Subcutaneous abdominal adipose tissue (tissue), 5 donors: ENCODE measurements around the gene SLC24A1.
A peak's percentile ranks its signal among the peaks of the same experiment; 100 is the strongest.

Experiments
- H3K27ac ChIP-seq: one replicate; pipeline ENCODE4 v1.7.0; 2013; ENCODE audit warnings: low read depth, mild to moderate bottlenecking, inconsistent platforms, low read length, moderate library complexity
- H3K27me3 ChIP-seq, 5 donors: one replicate each; pipeline ENCODE4 v1.7.0; 2013; ENCODE audit warnings: low read length in 5 of 5, inconsistent platforms in 1 of 5; ENCODE audit not compliant: control insufficient read depth in 5 of 5, insufficient read depth in 4 of 5
- H3K36me3 ChIP-seq, 5 donors: one replicate each; pipeline ENCODE4 v1.7.0; 2013; ENCODE audit warnings: low read length in 5 of 5; ENCODE audit not compliant: control insufficient read depth in 5 of 5, insufficient read depth in 5 of 5
- H3K4me1 ChIP-seq, 5 donors: one replicate each; pipeline ENCODE4 v1.7.0; 2013; ENCODE audit warnings: low read length in 5 of 5, mild to moderate bottlenecking in 3 of 5, moderate library complexity in 1 of 5; ENCODE audit not compliant: control insufficient read depth in 5 of 5, insufficient read depth in 5 of 5
- H3K4me3 ChIP-seq, 5 donors: one replicate each; pipeline ENCODE4 v1.7.0; 2013; ENCODE audit warnings: low read length in 5 of 5, low read depth in 1 of 5
- H3K9ac ChIP-seq, 5 donors: one replicate each; pipeline ENCODE4 v1.7.0; 2013; ENCODE audit warnings: low read length in 5 of 5, mild to moderate bottlenecking in 4 of 5, moderate library complexity in 3 of 5
- H3K9me3 ChIP-seq, 5 donors: one replicate each; pipeline ENCODE4 v1.7.0; 2013; ENCODE audit warnings: low read length in 5 of 5; ENCODE audit not compliant: control insufficient read depth in 5 of 5
- donor health status: healthy.
- donor health status: healthy.
- donor health status: healthy.
- donor health status: healthy.
- donor health status: healthy.

Gene SLC24A1

DNA sequence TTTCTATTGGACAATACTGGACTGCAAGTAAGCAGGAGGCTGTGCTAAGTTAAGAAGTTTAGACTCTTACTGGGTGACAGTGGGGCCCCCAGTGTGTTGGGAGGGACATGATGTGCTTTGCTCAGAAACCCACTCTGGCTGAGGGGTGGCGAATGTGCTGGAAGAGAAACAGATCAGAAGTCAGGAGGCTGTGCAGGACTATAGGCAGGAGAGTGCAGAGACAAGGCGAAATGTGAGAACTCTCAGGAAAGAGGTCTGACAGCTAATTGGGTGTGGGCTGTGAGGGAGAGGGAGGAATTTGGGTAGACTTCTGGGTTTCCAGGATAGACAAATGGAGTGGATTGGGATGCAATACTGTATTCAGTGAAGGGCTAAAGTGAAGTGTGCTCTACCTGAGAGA is 12.0 kb downstream of the SLC24A1 start:
- no peak overlapping the region for H3K9ac ChIP-seq
- H3K4me3 ChIP-seq, result no peak overlapping the region
- peaks cover 0 to 6% (median 5%) of the 10 kb centered on the region in 5 donors for H3K4me1 ChIP-seq
- peaks cover 0 to 4% (median 0%) of the 10 kb centered on the region in 5 donors for H3K36me3 ChIP-seq
- no peaks in the 10 kb centered on the region for H3K9me3 ChIP-seq
- no peak overlapping the region for H3K27ac ChIP-seq
- H3K27me3 ChIP-seq, result no peaks in the 10 kb centered on the region

DNA sequence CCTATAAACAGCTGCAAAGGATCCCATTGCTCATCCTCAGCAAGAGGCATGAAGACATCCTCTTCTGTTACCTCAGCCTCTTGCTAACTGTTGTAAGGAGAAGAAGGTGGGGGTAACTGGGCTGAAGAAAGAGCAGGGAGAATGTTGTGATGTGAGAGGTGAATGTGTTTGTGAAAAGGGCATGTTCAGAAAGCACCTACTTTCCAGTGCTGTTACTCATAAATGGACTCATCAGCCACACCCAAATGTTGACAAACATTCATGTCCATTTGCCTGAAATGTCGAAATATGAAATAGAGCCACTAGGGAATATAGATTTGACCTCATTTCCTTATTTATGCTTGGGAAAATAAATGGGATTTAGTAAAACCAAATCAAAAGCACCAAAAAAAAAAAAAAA is 12.6 kb downstream of the SLC24A1 start:
- Histone ChIP-seq H3K4me1 (peaks cover 0 to 8% (median 5%) of the 10 kb centered on the region in 5 donors), H3K27me3 (no peaks in the 10 kb centered on the region), H3K27ac (no peak overlapping the region), H3K9me3 (no peaks in the 10 kb centered on the region), H3K9ac (no peak overlapping the region), H3K36me3 (peaks cover 0 to 4% (median 0%) of the 10 kb centered on the region in 5 donors), H3K4me3 (no peak overlapping the region)

DNA sequence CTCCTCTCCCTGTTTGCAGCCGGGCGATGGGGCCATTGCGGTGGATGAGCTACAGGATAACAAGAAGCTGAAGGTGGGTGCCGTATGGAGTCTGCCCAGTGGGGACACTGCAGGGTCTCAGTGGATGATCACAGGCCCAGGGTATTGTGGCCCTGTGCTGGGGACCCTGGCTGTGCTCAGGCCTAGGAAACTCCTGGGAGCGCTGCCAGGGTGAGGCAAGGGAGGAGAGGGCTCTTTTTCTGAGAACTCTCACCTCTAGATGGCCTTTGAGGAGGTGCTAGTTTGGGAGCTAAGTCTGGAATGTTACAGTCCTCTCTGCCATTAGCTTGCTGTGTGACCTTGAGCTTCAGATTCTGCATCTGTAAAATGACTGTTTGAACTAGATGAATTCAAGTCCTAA is 16.4 kb downstream of the SLC24A1 start:
- Histone ChIP-seq H3K27ac (no peak overlapping the region), H3K36me3 (peaks cover 0 to 4% (median 0%) of the 10 kb centered on the region in 5 donors), H3K27me3 (no peaks in the 10 kb centered on the region), H3K4me1 (peaks cover 4 to 20% (median 6%) of the 10 kb centered on the region in 5 donors), H3K9me3 (no peaks in the 10 kb centered on the region), H3K4me3 (no peak overlapping the region), H3K9ac (no peak overlapping the region)

DNA sequence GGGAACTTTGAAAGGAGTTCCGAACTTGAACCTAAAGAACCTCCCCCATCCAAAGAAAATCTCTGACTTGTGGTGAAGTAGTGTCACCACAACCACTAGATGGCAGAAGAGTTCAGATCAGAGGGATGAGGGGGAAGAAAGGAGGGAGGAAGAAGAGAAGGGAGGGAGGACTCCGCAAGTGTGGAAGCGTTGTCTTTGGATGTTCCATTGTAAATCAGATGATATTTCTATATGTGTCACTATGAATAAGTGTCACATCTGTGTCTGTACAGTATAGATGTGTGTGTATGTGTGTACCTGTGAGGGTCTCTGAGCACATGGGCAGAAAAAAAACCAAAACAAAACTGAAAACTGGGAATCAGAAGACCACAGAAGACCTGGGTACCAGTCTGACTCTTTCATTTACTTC is 16.9 kb downstream of the SLC24A1 start:
- H3K9me3 ChIP-seq, result no peaks in the 10 kb centered on the region
- peak overlapping the region in 2 of 5 donors; percentile 32 to 40 for H3K4me3 ChIP-seq
- no peak overlapping the region for H3K27ac ChIP-seq
- no peaks in the 10 kb centered on the region for H3K27me3 ChIP-seq
- no peak overlapping the region for H3K9ac ChIP-seq
- H3K36me3 ChIP-seq, result peaks cover 0 to 4% (median 0%) of the 10 kb centered on the region in 5 donors
- peaks cover 4 to 20% (median 6%) of the 10 kb centered on the region in 5 donors for H3K4me1 ChIP-seq

DNA sequence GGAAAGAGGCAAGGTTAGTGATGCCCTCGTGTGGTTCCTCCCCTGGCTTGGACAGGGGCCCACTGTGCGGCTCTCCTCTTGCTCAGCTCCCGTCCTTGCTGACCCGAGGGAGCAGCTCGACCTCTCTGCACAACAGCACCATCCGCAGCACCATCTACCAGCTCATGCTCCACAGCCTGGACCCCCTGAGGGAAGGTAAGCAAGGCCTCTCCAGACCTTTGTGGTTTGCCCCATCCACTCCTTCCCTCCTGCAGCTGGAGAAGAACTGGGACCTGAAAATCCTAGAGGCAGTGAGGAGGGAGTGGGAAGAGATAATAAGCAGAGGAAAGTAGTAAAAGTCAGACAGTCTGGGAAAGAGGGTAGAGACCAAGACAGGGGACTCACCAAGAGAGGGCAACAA is 17.8 kb downstream of the SLC24A1 start:
- no peaks in the 10 kb centered on the region for H3K9me3 ChIP-seq
- no peak overlapping the region for H3K9ac ChIP-seq
- peaks cover 4 to 20% (median 6%) of the 10 kb centered on the region in 5 donors for H3K4me1 ChIP-seq
- no peak overlapping the region for H3K4me3 ChIP-seq
- H3K27me3 ChIP-seq, result no peaks in the 10 kb centered on the region
- peaks cover 0 to 5% (median 4%) of the 10 kb centered on the region in 5 donors for H3K36me3 ChIP-seq
- H3K27ac ChIP-seq, result no peak overlapping the region

DNA sequence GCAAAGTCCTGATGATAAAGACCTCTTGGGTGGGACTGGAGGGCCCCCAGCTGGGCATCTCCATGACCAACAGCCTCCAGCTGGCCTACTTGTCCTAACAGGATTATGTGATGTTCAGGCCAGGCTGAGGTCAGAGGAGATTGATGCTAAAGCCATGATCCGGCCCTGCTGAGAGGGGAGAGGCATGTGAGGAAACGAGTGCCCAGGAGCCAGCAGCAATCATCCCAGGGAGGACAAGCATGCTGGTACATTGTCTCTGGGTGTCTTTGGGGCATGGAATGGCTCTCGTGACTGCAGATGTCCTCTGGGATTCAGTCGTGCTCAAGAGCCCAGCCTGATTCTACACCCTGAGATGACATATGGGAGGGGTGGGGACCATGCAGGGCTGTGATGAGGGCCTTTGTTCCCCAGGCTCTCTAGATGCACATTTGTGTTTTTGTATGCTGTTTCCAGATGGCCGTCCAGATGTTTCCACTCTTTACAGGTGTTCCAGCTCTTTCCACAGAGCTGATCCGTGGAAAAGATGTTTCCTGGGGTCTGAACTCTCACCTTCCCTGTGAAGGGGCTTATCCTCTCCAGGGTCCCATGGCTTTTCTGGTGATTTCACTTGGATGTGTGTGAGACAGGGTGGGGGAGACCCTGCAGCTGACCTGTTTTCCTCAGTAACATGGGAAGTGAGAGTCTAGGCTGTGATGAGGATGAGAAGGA is 20.2 kb downstream of the SLC24A1 start:
- H3K9ac ChIP-seq, result peak overlapping the region in 1 of 5 donors; percentile 16
- H3K4me3 ChIP-seq, result no peak overlapping the region
- no peaks in the 10 kb centered on the region for H3K9me3 ChIP-seq
- H3K27ac ChIP-seq, result no peak overlapping the region
- peaks cover 0 to 5% (median 3%) of the 10 kb centered on the region in 5 donors for H3K36me3 ChIP-seq
- H3K27me3 ChIP-seq, result no peaks in the 10 kb centered on the region
- H3K4me1 ChIP-seq, result peaks cover 4 to 20% (median 6%) of the 10 kb centered on the region in 5 donors

DNA sequence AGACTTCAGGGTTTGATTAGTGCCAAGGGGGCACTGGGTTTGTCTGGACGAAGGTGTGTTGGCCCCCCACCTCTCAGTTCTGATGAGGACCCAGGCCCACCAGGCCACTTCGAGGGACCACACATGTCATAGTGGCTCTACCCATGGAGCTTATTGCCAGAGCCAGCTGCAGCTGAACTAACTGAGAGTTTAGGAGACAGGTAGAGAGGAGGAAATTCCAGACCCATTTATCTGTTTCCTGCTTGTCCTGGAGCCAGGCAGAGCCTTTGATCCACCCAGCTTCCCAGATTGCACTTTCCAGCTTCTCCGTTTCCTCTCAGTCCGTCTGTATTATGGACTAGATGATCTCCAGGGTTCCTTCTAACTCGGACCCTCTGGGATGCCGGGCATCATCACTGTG is 20.9 kb downstream of the SLC24A1 start:
- peak overlapping the region in 1 of 5 donors; percentile 16 for H3K9ac ChIP-seq
- H3K9me3 ChIP-seq, result no peaks in the 10 kb centered on the region
- H3K27ac ChIP-seq, result no peak overlapping the region
- peaks cover 0 to 5% (median 3%) of the 10 kb centered on the region in 5 donors for H3K36me3 ChIP-seq
- peaks cover 4 to 20% (median 6%) of the 10 kb centered on the region in 5 donors for H3K4me1 ChIP-seq
- H3K4me3 ChIP-seq, result no peak overlapping the region
- H3K27me3 ChIP-seq, result no peaks in the 10 kb centered on the region

DNA sequence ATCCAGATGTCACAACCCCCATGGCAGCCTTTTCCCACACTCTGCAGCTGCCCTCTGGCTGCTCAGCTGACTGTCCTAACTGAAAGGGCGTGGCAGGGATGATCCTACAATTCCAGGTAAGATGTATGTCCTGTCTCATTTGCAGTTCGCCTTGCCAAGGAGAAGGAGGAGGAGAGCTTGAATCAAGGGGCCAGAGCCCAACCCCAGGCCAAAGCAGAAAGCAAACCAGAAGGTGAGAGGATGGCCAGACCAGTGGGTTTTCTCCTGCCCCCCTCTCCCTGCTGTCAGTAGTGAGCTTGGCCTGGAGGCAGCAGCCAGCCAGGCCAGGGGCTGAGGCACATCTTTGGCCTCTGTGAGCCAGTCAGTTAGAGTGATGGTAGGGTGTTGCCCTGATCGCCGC is 22.5 kb downstream of the SLC24A1 start:
- peaks cover 0 to 5% (median 3%) of the 10 kb centered on the region in 5 donors for H3K36me3 ChIP-seq
- no peak overlapping the region for H3K9ac ChIP-seq
- no peaks in the 10 kb centered on the region for H3K9me3 ChIP-seq
- H3K27ac ChIP-seq, result no peak overlapping the region
- H3K4me1 ChIP-seq, result peaks cover 0 to 15% (median 4%) of the 10 kb centered on the region in 5 donors
- no peak overlapping the region for H3K4me3 ChIP-seq
- no peaks in the 10 kb centered on the region for H3K27me3 ChIP-seq

DNA sequence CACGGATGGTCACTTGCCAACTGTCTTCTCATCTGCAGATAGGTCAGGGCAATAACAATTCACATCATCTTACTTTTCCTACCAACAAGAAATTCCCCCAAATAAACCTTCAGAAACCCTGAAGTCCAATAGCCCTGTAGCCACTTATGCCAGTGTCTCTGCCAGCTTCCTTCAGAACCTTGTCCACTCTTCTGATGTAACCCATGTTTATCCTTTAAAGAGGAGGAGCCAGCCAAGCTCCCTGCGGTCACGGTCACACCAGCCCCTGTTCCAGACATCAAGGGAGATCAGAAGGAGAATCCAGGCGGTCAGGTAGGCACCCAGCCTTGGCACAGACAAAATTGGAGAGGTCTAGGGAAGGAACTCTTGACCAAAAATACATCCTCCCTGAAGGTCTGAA is 23.7 kb downstream of the SLC24A1 start:
- Histone ChIP-seq H3K4me1 (peaks cover 0 to 15% (median 4%) of the 10 kb centered on the region in 5 donors), H3K9ac (no peak overlapping the region), H3K27ac (no peak overlapping the region), H3K4me3 (no peak overlapping the region), H3K9me3 (no peaks in the 10 kb centered on the region), H3K27me3 (no peaks in the 10 kb centered on the region), H3K36me3 (peaks cover 0 to 5% (median 4%) of the 10 kb centered on the region in 5 donors)

DNA sequence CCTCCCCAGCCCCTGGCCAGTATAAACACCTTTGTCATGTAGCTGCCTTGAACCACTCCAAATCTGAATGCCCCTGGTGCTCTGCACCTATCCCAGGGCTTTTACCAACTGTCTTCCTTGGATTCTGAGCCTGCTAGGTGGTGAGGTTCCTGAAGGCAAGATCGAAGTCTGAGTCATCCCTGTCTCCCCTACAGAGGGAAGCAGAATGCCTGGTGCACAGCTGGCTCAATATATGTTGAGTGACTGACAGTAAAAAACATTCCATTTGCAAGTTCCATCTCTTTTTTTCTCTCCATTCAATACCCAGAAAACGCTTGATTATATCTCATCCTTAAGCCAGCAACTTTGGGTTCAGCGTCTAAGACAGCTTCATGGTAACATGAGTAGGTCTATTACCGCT is 24.7 kb downstream of the SLC24A1 start:
- Histone ChIP-seq H3K4me3 (no peak overlapping the region), H3K36me3 (peaks cover 0 to 15% (median 8%) of the 10 kb centered on the region in 5 donors), H3K9ac (no peak overlapping the region), H3K4me1 (peaks cover 0 to 15% (median 4%) of the 10 kb centered on the region in 5 donors), H3K27ac (no peak overlapping the region), H3K27me3 (no peaks in the 10 kb centered on the region), H3K9me3 (no peaks in the 10 kb centered on the region)
